CD4-positive, alpha-beta T cell treated with Interleukin-17A for 4 hours (primary cell): ENCODE results near the gene POFUT2.
"Not testable (repeated sequence)": the region's sequence is repeated elsewhere in the genome, so short reads cannot be mapped to it uniquely, and the experiment has no call there.

Experiments
- DNase-seq: peaks from one replicate; pipeline ENCODE4 v3.0.0-alpha.2; 2020; ENCODE audit warnings: mixed read lengths

Gene POFUT2

DNA sequence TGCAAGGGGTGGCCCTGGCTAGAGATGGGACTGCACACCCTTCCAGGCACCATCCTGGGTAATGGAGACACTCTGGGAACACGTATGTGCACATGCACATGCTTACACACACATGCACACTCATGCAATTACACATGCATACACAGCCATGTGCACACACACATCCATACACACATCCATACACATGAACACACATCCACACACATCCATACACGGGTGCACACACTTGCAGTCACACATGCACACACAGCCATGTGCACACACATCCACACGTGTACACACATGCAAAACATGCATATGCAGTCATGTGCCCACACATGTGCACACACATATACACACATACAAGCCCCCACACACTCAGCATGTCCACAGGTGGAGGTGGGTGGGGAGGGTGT, 22.3 kb upstream of the POFUT2 start:
- no peak for DNase-seq

DNA sequence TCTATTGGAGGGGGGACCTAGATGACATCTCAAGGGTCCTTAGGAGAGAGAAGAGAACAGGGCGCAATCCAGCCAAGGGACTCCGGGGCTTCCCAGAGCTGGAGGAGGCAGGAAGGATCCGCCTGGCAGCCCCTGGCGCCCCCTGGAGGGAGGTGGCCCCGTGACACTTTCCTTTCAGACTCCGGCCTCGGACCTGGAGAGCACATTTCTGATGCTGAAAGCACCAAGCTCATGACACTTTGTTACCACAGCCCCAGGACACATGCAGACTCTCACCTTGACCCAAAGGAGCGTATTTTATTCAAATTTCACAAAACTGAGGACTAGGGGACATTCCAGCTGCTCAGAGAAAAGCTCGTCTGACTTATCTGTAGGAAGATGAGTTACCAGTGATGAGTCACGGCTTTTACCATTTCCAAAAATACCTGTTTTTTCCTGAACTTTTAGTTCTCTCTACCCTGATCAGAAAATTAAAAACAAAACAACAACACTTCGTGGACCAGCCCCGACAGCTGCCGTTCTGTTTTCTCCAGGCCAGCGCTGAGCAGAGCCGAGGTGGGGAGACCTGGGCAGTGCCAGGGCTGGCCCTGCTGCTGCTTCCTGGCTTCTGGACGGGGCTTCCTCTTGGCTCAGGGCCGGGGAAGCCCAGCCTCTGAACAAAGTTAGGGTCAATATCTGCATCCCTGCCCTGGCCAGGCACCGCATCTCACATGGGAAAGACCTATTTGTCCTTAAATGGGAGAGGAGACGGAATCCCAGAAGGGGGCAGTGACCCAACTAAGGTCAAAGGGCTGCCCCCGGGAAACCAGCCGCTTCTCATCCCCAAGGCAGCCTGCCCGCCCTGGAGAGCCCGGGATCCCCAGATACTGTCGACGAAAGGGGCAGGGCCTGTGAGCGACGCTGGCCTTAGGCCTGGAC, 21.6 kb upstream of the POFUT2 start:
- DNase-seq = peak; percentile 55

DNA sequence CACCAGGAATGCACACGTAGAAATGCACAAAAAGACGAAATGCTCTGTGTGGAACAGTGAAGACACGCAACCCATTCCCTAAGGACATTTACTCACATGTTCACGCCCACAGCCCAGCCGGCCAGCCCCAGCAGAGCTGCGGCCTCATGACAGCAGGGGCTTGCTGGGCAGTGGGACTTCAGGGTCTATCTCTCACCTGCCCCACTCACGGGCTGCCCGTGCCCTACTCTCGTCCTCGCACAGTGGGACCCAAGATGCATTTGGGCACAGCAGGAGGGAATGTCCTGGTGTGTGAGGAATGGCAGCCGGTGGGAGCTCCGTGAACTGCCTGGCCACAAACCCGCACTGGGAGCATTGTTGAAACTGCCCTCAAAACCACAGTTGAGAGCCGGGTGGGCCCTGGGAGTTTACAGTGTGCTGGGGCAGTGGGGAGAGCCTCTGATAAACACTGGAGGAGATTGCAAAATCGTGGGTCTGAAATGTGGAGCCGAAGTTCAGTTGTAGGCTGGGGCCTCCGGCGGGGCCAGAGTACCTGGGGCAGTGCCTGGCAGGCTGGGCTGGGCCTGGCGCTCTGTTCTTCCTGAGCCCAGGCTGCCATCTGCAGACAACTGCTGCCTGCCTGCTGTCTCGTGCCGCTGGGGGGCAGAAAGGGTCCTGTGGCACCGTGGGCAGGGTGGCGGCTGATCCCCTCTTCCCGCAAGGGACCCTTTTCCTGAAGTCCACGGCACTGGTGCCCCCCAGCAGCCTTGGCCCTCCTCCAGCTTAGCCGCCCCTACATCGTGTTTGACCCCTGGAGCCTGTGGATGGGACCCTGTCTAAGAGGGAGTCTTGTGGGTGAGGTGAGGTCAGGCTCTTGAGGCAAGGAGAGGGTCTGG, 20.7 kb upstream of the POFUT2 start:
- no peak for DNase-seq

DNA sequence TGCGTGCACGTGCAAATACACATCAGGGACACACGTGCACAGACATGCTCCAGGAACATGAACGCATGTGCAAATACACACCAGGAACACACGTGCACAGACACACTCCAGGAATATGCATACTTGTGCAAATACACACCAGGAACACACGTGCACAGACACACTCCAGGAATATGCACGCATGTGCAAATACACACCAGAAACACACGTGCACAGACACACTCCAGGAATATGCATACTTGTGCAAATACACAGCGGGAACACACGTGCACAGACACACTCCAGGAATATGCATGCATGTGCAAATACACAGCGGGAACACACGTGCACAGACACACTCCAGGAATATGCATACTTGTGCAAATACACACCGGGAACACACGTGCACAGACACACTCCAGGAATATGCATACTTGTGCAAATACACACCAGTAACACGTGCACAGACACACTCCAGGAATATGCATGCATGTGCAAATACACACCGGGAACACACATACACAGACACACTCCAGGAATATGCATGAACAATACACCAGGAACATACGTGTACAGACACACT, 20.0 kb upstream of the POFUT2 start:
- not testable (repeated sequence) for DNase-seq

DNA sequence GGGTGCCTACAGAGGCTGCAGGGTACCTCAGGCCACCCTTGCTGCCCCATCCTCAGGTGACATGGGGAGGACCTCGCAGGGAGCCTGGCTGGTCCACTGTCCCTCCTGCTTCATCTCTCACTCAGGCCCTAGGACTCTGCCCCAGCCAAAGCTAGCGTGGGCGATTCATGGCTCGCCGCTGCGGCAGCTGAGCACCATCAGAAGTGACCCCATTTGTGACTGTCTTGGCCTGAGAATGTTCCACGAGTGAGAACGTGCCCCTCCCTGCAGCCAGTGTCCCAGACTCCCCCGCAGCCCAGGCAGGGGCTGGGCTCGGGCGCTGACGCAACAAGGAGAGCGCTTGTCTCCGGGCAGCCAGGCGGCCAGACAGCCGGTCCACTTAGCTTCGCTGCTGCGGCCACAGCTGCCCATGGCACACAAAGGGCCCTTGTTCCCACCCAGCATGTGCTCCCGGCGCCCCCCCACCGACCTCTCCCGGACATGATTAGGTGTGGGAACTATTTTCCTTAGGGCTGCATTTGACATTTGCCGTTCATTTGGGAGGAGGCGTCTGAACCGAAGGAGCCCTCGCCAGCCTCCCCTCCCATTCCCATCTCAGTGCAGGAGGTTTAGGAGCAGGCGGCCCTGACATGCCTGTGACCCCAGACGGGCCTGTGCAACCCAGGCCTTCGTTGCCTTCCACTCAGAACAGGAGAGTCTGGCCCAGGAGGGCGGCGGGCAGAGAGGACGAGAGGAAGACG, 19.3 kb upstream of the POFUT2 start:
- DNase-seq = peak; percentile 1

- peak; percentile 0 for DNase-seq
Observed at GRCh38 chr21:45306453-45306831, 18.7 kb upstream of the POFUT2 start.

GRCh38 chr21:45305836-45306235, 18.1 kb upstream of the POFUT2 start:
- DNase-seq = no peak

DNA sequence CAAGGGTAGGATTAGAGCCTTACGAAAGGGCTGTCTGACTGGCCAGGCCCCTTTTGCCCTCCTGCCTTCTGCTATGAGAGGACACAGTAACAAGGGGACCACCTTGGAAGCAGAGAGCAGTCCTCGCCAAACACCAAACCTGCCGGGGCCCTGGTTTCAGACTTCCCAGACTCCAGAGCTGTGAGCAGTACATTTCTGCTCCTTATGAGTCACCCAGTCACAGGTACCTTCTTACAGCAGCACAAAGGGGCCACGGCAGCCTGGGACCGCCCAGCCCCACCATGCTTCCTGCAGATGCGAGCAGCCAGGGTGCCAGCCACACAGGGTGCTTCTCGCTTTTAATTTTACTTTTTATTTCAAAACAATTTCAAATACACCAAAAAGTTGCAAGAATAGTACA, 17.2 kb upstream of the POFUT2 start:
- DNase-seq = peak; percentile 50

DNA sequence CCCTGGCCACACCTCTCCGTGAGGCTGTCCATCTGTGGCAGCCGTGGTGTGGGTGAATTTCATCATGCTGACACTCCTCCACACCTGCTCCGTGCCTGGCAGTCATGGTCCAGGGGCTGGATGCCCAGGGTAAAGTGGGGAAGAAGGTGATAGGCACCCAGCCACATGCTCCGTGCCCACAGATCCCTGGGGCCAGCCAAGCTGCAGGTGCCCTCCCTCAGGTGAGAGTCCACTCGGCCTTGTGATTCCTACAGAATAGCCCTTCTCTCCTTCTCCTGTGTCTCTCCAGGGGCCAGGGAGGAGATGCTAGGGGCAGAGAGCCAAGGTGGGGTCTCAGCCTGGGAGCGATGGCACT, 16.8 kb upstream of the POFUT2 start:
- peak; percentile 2 for DNase-seq

DNA sequence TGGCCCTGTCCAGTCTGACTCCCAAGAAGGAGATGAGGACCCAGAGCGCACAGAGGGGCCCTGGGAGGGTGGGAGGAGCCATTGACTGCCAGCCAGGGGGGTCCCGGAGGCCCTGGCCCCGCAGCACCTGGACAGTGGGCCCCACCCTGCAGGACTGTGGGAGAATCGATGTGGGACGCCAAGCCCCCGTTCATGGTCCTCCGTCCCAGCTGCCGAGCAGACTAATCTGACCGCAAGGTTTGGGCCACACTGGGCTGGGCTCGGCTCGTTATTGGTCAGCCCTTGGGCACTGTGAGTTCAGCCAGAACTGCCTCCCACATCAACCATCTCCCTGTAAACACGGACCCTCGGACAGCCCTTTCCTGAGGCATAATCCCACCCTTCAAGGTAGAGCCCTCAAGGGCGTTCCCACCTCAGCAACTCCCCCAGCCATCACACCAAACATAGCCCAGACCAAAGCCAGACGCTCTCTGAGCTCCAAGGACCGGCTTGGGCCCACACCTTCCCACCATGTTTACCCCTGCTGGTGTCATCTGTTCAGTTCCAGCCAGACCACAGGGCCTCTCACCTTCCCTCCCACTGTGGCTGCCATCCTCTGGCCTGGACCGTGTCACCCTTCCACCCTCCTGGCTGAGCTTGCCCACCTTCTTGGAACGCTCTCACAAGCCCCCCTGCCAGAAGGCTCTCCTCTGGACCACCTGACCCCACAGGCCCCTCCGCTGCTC, 16.2 kb upstream of the POFUT2 start:
- peak; percentile 1 for DNase-seq

DNA sequence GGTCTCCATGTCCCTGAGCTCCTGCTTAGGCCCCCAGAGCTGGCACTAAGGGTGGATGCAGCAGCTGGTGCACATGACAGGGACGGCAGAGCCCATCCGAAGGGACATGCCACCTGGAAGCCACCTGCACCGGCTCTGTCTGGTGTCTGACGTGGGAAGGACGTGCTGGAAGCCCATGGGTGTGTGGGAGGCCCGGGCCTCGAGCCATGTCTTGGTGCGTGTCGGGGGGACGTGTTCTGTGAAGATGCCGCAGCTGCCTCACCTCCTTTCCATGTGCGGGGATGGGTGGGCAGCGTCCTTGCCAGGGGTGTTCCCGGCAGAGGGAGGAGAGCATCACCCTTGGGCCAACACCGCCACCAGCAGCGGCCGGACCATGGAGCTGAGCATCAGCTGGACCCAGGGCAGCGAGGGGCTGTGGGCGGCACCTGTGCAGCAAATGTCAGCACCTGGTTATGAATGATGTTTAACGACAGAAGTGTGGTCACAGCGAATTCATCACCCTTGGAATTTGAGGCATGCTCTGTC, 15.5 kb upstream of the POFUT2 start:
- DNase-seq = peak; percentile 0

- DNase-seq = peak; percentile 69
Observed at GRCh38 chr21:45302082-45303061, 14.7 kb upstream of the POFUT2 start.

DNA sequence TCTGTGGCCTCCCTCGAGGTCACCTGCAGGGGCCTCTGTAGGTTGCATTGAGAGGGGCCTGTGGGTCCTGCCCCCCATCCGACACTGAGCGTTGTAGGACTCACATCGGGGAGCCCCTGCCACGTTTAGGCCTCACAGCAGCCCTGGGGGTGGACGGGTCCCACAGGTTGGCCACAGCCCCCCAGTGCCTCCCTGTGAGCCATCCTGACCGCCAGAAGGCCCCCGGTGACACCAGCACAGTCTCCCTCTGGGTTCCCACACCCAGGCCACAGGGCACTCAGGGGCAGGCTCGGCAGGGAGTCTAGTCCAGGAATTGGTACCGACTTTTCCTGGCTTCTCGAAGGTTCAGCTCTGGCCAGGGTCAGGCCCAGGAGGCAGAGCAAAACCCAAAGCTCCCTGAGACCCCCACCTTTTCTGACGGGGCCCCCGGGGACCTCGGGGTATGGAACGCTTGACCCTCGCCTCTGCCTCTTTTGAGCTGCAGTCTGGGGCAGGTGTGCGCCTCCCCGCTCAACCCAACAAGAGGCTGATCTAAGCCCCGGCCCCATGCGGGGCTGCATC, 13.9 kb upstream of the POFUT2 start:
- no peak for DNase-seq

DNA sequence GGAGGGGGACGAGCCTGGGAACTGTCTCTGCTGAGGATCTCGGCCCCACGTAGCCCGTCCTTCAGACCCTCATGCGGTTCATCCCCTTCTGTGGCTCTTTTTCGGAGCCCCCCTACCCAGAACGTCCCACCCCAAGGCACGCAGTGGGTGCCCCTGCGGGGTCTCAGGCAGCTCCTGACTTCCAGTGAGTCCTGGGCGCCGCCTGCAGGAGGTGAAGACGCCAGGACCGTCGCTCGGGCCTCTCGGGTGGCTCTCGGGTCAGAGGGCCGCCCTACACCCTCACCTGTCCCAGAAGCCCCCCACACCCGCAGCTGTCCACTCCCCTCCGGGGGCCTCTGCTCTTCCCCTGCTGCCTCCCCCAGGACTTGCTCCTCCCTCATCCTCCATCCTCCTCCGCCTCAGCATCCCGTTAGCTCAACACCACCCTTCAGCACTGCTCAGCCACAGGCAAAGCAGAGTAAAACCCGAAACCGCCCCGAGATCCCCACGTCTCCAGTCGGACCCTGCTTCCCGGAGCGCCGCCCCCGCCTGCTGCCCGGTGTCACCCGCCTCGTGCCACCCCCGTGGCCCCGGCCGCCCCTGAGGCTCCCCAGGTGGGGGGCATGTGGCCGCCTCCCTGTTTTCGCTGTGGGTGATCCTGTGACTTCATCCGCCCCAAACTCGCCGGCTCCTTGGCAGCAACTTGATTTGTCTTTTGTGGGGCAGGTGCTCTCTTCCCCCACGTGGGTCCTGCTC, 13.3 kb upstream of the POFUT2 start:
- DNase-seq = peak; percentile 0

DNA sequence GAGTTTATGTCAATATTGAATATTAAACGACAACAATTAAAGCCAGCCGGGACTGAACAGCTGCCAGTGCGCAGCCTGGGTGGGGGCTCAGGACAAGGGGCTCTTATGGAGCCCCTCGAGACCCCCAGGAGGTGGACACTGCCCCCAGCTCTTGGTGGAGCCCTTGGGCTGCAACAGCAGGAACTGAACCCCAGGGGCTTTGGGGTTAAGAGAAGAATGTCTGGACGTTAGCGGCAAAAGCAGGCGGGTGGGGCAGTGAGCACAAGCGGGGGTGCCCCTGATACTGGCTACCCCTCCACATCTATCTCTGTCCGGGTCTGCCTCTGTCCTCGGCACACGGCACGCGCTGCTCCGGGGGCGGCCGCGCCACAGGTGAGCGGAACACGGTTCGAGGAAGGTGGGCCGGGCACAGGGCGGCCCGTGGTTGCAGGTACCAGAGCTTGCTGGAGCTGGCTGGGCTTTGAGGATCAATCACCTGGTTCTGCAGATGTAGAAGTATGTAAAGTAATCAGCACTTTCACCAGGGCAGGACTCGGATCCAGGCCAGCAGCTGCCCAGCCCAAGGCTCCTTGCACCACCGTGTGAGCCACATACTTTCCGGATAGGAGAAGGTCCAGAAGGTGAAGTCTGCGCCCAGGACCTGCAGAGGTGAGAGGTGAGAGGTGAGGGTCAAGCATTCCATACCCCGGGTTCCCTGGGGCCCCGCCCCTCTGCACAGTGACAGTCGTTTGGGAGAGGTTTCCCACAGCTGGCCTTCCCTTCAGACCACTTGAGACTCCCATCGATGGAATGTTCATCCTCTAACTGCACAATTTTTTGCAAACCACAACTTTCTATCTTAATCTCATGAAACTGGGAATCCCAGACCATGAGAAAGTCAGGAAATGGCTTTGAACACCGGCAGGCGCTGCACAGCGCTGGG, 12.4 kb upstream of the POFUT2 start:
- DNase-seq = peak; percentile 1

- no peak for DNase-seq
Observed at GRCh38 chr21:45299026-45299863, 11.6 kb upstream of the POFUT2 start.

- no peak for DNase-seq
Observed at GRCh38 chr21:45297869-45298268, 10.2 kb upstream of the POFUT2 start.
